ENCODE measurements around the gene PGR.

GRCh38 chr11:101063706-101064105, 65.9 kb downstream of the PGR start:
- TF ChIP-seq POLR2A (IDR thresholded peaks at IDR 0.05) (no peak), CTCF (IDR thresholded peaks at IDR 0.05 in 4 of 5, conservative IDR thresholded peaks at IDR 0.05 in 1 of 5) (no peak)

Data from gastrocnemius medialis (tissue), 4 donors.